DMS114 treated with DMSO at 0.1 percent for 48 hours (cell line): ENCODE results near the gene NEU4.
"Not testable (repeated sequence)": the region's sequence is repeated elsewhere in the genome, so short reads cannot be mapped to it uniquely, and the experiment has no call there.

Source experiments
- DNase-seq: peaks from one replicate; lab custom pipeline; 2025; ENCODE audit not compliant: unreplicated experiment; lab: John Stamatoyannopoulos, UW

The NEU4 gene

GRCh38 chr2:241798631-241799521 lies 10.1 kb upstream of the NEU4 start:
- DNase-seq: no peak

- no peak for DNase-seq
Measured at GRCh38 chr2:241799522-241800197, 9.3 kb upstream of the NEU4 start.

GRCh38 chr2:241800198-241800903 lies 8.6 kb upstream of the NEU4 start:
- DNase-seq: not testable (repeated sequence)

GRCh38 chr2:241801611-241802420 lies 7.2 kb upstream of the NEU4 start:
- DNase-seq: no peak

- no peak for DNase-seq
Measured at GRCh38 chr2:241802421-241803318, 6.3 kb upstream of the NEU4 start.

GRCh38 chr2:241803387-241804325 lies 5.3 kb upstream of the NEU4 start:
- peak; percentile 41 for DNase-seq

- DNase-seq: no peak
Measured at GRCh38 chr2:241804326-241805229, 4.4 kb upstream of the NEU4 start.

- DNase-seq: not testable (repeated sequence)
Measured at GRCh38 chr2:241806217-241806616, 2.8 kb upstream of the NEU4 start.

- DNase-seq: no peak
Measured at GRCh38 chr2:241808051-241808720, 807 bp upstream of the NEU4 start.

- no peak for DNase-seq
Measured at GRCh38 chr2:241809383-241810306, 652 bp downstream of the NEU4 start.

GRCh38 chr2:241810307-241811200 lies 1.6 kb downstream of the NEU4 start:
- DNase-seq: no peak

GRCh38 chr2:241811201-241811951 lies 2.4 kb downstream of the NEU4 start:
- DNase-seq: no peak

- DNase-seq: no peak
Measured at GRCh38 chr2:241811952-241812729, 3.1 kb downstream of the NEU4 start.
